Kidney capillary endothelial cell (primary cell): ENCODE results near the gene MSL1.

Source experiments
- DNase-seq: peaks from one replicate; pipeline ENCODE4 v3.0.0-alpha.2; 2018; ENCODE audit warnings: low spot score

Gene MSL1

DNA sequence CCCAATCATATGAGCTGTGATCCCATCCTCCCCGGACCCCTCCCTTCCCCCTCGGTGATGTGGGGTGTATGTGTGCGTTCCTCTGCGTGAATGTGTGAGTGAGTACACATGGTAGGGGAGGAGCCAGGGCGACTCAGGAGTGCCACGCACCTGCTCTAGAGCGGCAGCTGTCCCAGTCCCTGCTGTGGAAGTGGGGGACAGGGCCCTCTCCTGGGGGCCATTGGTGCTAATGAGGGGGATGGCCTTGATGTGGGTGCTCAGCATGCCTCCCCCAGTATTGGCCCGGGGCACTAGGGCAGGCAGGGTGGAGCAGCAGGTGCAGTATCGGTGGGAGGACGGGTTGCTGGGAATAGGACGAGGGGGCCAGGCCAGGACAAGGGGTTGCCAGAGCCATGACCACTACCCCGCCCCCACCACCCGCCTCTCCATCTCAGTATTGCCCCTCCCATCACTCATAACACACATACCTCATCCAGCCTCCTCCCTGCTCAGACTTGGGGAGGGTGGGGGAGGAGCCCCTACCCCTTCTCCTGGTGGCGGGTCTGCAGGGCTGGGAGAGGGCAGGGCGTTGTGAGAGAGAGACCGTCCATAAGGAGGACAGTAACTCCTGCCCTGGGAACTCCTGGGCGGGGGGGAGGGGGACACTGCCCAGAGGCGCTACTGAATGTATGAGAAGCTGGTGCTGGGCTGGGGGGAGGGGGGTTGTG is 29.9 kb upstream of the MSL1 start:
- DNase-seq = no peak

DNA sequence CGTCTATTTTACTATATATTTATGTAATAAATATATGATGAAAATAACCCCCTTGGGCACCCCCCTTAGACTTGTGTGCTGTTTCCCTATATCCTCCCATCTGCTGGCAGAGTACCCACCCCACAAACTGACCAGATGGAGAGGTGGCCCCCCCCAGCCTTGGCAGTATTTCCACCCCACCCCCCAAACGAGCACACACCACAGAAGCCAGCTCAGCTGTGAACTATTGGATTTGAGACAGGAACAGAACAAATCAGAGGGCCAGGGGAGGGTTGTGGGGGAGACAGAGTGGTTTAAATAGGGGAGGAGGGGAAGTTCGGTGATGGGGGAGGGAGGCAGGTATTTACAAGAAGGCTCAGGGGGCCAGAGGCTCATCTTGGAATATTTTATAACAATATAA is 29.2 kb upstream of the MSL1 start:
- no peak for DNase-seq

DNA sequence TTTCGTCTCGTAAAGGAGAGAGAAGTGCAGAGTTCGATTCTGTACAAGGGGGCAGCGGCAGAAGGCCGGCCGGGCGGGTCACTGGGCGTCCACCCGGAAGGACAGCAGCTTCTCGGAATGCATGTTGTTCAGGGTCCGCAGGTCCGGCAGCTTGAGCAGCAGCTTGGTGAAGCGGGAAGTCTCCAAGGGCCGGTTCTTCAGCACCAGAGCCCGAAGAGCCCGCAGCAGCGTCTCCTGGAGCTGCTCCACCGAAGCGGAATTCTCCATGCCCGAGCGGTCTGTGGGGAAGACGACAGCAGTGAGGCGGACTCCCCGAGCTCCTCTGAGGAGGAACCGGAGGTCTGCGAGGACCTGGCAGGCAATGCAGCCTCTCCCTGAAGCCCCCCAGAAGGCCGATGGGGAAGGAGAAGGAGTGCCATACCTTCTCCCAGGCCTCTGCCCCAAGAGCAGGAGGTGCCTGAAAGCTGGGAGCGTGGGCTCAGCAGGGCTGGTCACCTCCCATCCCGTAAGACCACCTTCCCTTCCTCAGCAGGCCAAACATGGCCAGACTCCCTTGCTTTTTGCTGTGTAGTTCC is 28.7 kb upstream of the MSL1 start:
- no peak for DNase-seq

DNA sequence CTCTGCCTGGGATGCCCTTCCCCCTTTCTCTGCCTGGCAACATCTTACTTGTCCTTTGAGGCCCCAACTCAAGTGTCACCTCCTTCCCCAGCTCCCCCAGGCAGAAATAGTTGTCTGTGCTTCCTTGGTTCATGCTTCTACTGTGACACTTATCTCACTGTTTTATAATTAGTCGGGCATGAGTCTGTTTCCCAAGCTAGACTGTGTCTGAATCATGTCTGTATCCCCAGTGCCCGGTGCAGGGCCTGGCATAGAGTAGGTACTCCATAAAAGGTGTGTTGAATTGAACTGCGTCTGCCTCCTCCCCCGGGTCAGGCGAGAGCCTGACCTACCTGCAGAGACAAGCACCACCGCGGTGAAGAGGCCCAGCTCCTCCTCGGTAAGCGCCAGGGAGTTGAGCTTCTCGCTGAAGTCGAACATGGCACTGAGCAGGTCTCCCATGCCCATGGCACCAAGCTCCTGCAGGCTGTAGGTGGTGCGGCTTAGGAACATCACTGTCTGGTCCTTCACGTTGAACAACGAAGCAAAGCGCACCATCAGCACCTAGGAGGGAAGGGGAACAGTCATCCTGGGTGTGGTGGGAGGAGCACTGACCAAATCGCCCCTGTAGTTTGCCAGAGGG is 28.1 kb upstream of the MSL1 start:
- DNase-seq = no peak

DNA sequence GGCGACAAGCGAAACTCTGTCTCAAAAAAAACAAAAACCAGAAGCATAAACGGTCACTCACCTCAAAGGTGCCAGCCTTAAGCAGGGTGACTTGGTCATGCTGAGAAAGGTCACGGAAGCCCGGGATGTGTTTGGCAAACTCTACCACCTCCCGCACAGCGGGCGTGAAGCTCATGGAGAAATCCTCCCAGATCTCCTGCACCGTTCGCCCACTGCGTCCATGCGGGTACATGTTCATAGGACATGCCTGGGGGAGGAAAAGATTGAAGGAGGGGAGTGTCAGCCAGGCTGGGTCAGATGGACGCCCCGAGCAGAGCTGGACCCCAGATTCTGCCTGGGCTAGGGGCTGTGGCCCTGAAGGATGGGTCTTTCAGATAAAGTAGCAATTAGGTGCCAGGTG is 26.9 kb upstream of the MSL1 start:
- DNase-seq = no peak

DNA sequence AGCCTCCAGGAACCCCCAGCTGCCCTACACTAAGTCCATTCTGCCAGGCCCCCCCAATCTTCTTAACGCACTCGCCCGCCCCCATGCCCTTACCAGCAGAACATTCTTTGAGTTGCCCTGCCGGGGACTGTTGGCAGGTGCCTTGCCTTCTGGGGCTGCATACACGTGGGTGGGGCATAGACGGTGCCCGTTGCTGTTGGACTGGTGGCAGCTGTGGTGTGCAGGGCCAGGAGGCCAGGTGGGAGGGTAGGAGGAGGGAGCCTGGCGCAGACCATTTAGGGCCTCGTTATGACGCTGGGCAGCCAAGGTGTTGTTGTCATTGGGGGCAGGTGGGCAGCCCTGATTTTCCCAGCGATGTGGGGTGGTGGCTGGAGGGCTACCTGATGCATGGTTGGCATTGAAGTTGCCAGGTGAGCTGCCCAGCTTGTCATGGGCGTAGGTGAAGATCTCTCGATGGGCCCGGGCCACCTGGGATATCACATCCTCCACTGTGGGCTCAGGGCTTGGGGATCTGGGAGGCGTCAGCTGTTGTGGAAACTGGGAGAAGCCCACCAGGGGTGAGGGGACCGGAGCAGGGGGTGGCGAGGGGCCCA is 26.3 kb upstream of the MSL1 start:
- DNase-seq = no peak

DNA sequence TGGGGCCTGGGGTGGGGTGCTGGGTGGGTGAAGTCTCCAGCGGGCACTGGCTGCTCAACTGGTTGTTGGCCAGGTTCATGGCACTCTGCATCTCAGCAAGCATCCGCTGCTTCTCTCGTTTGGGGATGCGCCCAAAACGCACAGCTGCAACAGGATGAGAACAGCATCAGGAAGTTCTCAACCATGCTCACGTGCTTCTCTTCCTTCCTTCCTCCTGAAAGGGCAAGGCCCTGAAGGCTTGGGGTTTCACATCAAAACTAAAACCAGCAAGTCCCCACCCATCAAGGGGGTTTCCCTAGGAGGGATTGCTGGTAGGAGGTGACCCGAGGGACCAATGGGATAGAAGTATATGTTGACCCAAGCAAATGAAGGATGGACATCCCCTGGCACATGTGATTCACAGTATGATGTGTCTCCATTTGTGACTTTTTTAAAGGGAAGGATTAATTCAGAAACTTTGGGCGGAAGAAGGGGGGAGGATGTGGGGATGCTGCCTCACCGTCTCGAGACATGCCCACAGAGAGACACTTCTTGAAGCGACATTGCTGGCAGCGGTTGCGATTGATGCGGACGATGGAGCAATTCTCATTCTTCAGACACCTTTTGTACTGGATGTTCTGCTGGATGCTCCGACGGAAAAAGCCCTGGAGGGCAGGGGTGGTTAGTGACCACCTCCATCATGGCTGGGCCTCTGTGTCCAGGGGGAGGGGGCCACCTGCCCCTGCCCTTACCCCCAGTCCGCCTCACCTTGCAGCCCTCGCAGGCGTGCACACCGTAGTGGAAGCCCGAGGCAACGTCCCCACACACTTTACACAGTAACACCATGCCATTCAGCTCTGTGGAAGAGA is 25.6 kb upstream of the MSL1 start:
- no peak for DNase-seq

DNA sequence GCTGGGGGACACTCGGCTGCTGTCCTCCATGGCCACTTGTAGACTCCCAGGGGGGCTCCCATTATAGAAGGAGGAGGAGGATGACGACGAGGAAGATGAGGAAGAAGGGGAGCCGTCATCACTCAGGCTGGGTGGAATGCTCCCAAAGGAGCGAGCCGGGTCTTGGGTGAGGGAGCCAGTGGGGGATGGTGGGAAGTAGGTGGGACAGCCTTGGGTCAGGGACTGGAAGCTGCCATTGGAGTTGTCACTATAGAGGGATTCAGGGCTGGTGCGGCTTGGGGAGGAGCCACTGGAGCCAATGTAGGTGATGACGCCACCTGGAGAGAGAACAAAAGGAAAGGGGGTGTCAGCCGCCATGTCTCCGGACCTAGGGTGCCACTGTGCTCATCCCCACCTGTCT is 24.7 kb upstream of the MSL1 start:
- no peak for DNase-seq

DNA sequence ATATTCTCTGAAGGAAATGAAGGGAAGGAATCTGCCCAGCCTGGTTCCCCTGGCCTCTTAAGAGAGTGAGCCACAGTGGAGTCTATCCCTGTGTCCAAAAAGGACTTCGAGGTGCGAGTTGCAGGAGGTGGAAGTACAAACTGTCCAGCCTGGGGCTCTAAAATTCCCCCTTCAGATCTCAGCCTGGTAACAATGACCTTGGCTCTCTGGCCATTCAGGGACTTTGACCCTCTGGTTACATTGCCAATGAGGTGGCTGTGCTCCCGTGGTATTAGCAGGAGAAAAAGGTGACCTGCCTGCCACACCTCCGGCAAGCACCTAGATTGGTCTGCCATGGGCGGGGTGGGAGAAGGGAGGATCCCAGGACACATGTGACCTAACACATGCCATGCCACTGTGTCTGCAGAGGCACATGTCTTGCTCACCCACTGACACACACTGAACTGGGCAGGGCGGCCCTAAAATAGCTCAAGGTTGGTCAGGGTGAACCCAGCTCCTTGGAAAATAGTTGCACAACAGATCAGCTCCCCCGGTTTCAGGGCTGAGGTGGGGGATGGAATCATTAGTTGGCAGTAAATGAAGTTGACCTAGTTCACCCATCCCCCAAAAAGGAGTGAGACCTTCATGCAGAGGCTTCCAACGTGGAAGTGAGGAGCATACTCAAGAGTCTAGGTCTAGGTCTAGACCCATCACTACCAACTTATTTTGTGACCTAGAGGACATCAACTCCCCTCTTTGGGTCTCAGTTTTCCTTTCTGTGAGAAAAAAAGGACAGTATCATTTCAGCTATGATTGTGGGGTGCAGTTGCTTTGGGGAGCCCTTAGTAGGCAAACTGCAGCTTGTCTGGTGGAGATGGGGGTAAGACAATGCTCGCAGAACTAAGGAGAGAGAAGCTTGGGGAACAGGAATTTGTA is 23.6 kb upstream of the MSL1 start:
- no peak for DNase-seq

DNA sequence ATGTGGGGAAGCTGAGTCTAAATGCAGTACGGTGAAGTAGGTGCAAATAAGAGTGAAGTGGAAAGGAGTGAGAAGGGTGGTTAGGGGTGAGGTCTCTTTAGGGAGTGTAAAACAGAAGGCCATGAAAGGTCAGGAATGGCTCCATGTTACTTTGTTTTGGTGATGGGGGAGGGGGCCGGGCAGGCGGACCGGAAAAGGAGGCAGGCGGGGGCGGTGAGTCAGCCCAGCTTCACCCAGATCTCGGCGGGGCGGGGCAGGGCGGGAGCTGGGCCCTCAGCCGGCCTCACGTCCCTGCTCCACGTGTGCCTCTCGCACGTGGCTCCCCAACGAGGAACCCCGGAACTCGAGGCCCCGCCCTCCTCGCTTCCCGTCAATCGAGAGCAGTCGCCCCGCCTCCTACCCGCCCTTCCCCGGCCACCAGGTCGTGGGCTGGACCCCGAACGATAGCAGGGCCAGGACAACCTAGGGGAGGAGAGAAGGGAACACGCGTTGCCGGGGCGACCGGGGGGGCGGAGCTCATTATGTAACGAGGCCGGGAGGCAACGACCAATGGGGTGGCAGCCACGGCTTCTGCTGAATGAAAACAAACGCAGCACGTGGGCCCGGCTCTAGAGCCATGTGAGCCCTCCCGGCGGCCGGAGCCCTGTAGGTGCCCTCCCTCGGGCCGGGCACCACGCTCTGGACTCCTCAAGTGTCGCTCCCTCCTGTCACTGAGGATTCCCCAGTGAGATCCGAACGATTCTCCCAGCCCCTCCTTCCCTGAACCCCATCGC is 22.7 kb upstream of the MSL1 start:
- peak; percentile 89 for DNase-seq

DNA sequence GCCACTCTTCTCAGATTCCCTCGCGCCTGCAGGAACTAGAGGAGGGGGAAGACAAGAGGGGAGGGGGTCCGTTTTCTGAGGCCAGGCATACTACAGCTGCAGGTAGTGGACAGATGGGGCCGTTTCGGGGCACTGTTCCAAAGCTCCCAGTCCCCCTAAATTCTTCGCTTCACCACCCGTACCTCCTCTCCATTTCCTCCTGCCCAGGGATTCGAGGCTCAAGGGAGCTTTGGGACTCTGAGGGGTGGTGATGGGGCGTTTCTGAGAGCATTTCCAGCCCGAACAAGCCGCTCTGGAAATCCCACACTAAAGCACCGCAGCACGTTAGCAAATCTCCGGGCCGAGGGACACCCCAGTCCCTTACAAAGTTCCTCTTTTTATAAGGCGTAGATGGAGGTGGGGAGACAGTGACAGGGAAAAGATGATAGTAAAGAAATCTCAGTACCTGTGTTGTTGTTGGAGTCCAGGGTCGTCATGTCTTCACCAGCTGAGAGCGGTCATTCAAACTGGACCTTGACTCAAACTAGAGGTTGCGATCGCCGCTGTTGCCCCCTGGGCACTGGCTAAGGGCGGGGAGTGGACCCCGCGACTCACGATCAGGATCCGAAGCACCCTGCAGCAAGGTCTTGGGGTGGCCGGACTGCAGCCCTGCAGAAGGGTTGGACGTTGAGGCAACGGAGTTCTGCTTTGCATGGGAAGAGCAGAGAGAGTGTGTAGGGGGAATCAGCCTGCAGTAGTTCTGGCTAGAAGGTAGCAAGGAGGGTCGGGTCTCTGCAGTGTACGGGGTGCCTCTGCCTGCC is 22.0 kb upstream of the MSL1 start:
- DNase-seq = no peak

DNA sequence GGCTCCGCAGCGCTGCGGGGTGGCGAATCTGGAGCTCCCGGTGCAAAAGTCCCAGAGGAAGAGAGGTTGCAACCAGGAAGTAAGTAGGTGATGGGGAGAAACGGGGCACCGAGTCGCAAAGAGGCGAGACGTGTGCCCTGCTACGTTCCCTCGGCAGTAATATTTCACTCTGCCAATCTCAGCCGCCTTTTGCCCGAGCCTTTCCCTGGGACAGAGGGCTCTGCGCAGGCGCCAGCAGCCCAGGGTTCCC is 21.4 kb upstream of the MSL1 start, which contains the start of gene NR1D1:
TSS of gene NR1D1 (minus strand) at position 171 of the 250 bp plus-strand sequence. CDS start 495 bp downstream, outside the sequence.
- no peak for DNase-seq

DNA sequence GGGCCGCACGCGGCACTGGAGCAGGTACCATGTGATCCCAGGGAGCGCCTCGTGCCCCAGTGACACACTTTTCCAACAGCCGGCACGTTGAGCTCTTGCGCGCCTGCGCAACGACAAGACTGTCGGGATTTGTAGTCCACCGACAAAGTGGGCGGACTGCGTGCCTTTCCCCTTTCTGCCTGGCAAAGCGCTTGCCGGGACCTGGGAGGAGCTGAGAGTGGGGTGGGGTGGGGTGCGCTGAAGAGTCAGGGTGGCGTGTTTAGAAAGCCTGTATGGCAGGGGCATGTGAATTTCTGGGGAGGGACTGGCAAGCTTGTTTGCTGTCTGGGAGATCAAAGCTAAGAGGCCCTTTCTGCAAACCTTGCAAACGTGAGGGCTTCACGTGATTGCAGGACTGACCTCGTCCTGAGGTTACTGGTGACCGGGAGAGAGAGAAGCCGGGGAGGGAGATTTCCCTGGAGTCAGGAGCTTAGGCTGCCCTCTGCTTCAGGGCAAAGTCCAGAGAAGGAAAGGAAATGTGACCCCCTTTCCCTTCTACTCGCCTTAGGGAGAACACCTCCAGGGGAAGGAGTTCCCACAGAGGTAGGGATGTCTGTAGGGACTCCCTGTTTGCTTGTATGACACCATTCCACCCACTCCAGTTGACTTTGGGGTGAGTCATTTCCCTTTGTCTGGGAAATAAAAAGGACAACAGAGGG is 21.0 kb upstream of the MSL1 start:
- peak; percentile 96 for DNase-seq

DNA sequence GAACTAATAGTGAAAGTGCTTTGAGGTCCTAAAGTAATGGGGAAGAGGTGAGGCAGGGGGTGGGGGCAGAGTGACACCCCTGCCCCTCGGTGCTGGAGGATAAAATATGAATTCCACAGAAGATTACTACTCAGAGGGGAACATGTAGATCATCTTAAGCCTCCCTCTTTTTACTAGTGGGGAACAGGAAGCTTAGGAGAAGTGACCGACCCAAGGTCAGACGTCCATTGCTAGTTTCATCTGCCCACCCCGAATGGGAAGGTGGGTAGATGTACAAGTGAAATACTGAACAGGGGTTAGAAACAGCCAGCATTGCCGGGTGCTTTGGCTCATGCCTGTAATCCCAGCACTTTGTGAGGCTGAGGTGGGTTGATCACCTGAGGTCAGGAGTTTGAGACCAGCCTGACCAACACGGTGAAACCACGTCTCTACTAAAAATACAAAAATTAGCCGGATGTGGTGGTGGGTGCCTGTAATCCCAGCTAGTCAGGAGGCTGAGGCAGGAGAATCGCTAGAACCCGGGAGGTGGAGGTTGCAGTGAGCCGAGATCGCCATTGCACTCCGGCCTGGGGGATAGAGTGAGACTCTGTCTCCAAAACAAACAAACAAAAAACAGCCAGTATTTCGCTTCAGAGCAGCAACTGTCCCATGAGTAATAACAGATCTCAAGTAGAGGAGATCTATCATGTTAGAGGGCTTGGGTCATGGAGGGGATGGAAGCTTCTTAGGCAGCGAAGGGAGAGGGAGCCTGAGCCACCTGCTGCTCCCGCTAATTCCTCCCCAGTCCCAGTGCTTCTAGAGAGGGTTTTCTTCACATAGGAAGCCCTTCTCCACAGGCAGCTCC is 20.2 kb upstream of the MSL1 start:
- no peak for DNase-seq

DNA sequence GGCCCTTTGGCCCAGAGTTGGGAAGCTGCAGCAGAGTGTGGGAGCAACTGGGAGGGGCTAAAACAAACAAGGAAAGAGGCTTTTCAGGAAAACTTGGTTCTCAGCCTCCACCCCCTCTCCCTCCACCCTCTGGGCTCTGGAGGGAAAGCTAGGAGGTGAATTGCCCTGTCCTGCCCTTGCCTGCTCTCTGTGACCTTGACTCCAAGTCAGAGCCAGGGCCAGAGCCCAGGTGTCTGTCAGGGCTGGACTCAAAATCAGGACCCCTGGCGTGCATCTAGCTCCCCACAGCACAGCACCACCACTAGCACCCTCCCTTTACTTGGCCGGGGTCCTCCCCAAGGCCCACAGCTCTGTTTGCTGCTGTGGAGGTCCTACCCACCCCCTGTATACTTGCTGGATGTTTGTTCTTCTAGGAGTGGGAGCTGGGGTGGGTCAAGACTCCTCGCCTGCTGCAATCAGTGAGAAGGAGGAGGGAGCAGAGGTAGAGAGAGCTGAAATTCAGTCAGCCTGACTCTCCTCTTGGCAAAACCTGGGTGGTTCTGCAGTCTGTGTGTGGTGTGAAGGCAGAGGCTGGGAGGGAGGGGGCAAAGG is 18.6 kb upstream of the MSL1 start:
- DNase-seq = no peak

DNA sequence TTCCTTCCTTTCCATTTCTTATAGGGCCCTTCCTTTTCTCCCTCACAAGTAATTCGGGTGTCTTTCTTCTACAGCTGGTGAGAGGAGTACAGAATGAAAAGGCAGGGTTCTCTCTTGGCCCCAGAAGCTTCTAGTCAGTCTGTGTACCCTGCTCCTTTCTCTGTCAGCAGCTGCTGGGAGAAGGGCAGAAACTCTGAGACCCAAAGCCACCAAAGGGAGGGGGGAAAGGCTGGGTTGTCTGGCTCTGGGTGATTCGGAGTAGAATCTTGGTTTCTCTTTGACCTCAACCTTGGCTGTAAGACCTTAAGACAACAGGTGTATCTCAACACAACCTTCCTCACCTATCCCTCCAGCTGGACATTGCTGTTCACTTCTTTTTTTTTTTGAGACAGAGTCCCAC is 18.1 kb upstream of the MSL1 start:
- DNase-seq = no peak

DNA sequence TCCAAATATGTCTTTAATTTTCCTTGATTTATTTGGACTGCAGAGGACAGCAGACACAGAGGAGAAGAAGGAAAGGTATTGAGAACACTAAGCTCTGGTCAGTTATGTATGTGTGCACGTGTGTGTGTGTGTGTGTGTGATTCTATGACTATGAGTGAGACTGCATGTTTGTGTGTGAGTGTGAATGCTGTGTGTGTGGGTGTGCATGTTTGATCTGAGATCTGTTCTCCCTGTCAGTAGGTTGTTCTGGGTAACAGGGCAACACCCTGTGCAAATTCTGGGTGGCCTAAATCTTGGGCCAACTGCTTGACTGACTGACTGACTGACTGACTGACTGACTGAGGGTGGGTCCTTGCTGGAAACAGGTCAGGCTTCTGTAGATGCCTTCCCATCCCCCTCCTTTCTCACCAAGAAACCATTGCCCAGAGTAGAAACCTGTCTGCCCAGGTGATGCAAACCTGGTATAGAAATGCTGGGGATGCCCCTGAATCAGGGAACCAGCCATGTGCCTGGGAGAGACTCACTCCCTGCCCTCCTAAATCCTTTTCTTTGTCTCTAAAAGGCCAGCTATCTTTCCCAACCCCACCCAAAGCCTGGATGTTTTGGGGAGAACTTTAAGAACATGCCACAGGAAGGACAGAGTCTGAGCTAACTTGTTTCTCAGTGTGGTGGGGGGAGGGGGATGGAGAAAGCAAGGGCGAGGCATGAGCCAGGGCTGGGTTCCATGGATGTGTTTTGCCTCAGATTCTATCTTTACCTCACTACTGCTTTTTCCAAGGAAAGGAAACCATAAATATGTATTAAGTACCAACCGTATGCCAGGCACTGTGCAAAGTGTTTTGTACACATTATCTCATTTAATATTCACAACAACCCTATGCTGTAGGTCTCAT is 16.9 kb upstream of the MSL1 start:
- DNase-seq = no peak
